ENCODE data around the gene UBR4.

GRCh38 chr1:19079541-19080472, 130.3 kb downstream of the UBR4 start:
- TF ChIP-seq CTCF (IDR thresholded peaks at IDR 0.05), result no peak
- no peak for TF ChIP-seq POLR2A (IDR thresholded peaks at IDR 0.05)
